Ovary (tissue), 3 donors: ENCODE data around the gene EYS.

Experiments used
- EP300 ChIP-seq: sonication (generic); formaldehyde crosslinking; IDR thresholded peaks from one replicate; pipeline ENCODE4 v1.6.1; 2017; ENCODE audit warnings: antibody characterized with exemption
- POLR2A ChIP-seq: fragments of 450-650 bp; IDR thresholded peaks from one replicate; pipeline ENCODE4 v1.6.1; 2017; ENCODE audit warnings: antibody characterized with exemption, mild to moderate bottlenecking, moderate library complexity
- TF ChIP-seq, protein P1 (sequence below), 3 donors: fragments of 450-650 bp in 2 of 3; fragments of 200-600 bp in 1 of 3; IDR thresholded peaks; one replicate each; pipeline versions ENCODE4 v1.5.1 to v1.8.0; 2016 to 2022; ENCODE audit warnings: antibody characterized with exemption in 3 of 3, mild to moderate bottlenecking in 1 of 3
- donor health status: DM: no; HTN: no; CAD: no.

DNA sequence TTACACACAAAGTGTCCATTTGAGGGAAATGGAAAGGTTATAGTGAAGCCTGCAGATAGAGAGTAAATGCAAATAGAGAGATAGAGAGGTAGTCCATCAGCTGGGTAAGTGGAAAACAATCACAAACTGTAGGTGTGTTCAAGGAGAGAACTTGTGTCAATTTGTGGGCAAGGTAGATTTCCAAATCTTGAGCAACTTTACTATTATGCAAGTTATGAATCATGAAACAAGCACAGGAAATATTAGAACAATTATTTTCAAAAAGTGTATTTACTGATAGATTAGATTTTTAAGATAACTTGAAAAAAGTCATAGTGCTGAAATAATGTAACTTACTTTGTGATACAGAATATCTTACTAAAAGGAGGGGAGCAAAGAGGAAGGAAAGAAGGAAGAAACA, 792.9 kb downstream of the EYS start:
- TF ChIP-seq EP300: no peak
- TF ChIP-seq, protein P1, sequence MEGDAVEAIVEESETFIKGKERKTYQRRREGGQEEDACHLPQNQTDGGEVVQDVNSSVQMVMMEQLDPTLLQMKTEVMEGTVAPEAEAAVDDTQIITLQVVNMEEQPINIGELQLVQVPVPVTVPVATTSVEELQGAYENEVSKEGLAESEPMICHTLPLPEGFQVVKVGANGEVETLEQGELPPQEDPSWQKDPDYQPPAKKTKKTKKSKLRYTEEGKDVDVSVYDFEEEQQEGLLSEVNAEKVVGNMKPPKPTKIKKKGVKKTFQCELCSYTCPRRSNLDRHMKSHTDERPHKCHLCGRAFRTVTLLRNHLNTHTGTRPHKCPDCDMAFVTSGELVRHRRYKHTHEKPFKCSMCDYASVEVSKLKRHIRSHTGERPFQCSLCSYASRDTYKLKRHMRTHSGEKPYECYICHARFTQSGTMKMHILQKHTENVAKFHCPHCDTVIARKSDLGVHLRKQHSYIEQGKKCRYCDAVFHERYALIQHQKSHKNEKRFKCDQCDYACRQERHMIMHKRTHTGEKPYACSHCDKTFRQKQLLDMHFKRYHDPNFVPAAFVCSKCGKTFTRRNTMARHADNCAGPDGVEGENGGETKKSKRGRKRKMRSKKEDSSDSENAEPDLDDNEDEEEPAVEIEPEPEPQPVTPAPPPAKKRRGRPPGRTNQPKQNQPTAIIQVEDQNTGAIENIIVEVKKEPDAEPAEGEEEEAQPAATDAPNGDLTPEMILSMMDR (IDR thresholded peaks at IDR 0.05): no peak
- TF ChIP-seq POLR2A: no peak
